Endothelial cell of umbilical vein (primary cell): ENCODE measurements around the gene BTN1A1. TPM values are rescaled to one million over a fixed set of nuclear protein-coding genes. Genes with fewer than 3 reads are reported as not detected.

Source experiments
- BruUV-seq: library from RNA; stranded (reverse); fragments of 400-500 nt; replicated peaks from 2 replicates; lab custom pipeline; 2021; lab: Mats Ljungman, UMichigan
- CTCF ChIA-PET: fragments of 300-600, 350-600 bp; sonication (Branson Sonifier 250); formaldehyde crosslinking; loops from one replicate; lab custom pipeline; 2021; ENCODE audit warnings: antibody characterized with exemption, inconsistent platforms; lab: Charles Lee
- POLR2A ChIA-PET: fragments of 300-600, 350-600 bp; sonication (Branson Sonifier 250); formaldehyde crosslinking; loops from one replicate; lab custom pipeline; 2021; ENCODE audit warnings: antibody characterized with exemption, inconsistent platforms; lab: Charles Lee
- DNase-seq: peaks from one replicate; pipeline ENCODE4 v3.0.0-alpha.2; 2011; ENCODE audit warnings: low read depth, low spot score
- FAIRE-seq: peaks from 2 replicates; lab custom pipeline; 2011; peaks lifted over from hg19 to GRCh38; lab: Jason Lieb, UNC
- H2AFZ ChIP-seq: 2 replicates; pipeline ENCODE4 v1.6.0; 2012; ENCODE audit warnings: low read depth, low read length, control low read depth, inconsistent platforms
- H3K27ac ChIP-seq: 2 replicates; pipeline ENCODE4 v1.5.1; 2011; ENCODE audit warnings: low read depth, mild to moderate bottlenecking, control low read depth, low read length, moderate library complexity; ENCODE audit not compliant: insufficient read depth
- H3K27me3 ChIP-seq, 2 experiments: 2 replicates each; pipeline versions ENCODE4 v1.6.0 to v1.6.1; 2011; ENCODE audit warnings: low read length in 2 of 2, mixed read lengths in 1 of 2; ENCODE audit not compliant: control insufficient read depth in 2 of 2, insufficient read depth in 2 of 2
- H3K36me3 ChIP-seq, 2 experiments: 2 replicates in 1 of 2; 3 replicates in 1 of 2; pipeline ENCODE4 v1.5.1; 2011; ENCODE audit warnings: low read length in 2 of 2, mild to moderate bottlenecking in 1 of 2, moderate library complexity in 1 of 2; ENCODE audit not compliant: control insufficient read depth in 2 of 2, insufficient read depth in 2 of 2; ENCODE audit errors: extremely low read depth in 1 of 2
- H3K4me1 ChIP-seq: 3 replicates; pipeline ENCODE4 v1.5.1; 2011; ENCODE audit warnings: mild to moderate bottlenecking, low read length; ENCODE audit not compliant: control insufficient read depth, insufficient read depth; ENCODE audit errors: extremely low read depth
- H3K4me2 ChIP-seq: 2 replicates; pipeline ENCODE4 v1.6.1; 2011; ENCODE audit warnings: low read length, control low read depth, mixed read lengths; ENCODE audit not compliant: insufficient read depth
- H3K4me3 ChIP-seq, 3 experiments: fragments of 200-600 bp in 1 of 3; sonication (generic), shearing (Covaris generic) in 1 of 3; replicated peaks in 1 of 3; 2 replicates each; pipeline ENCODE4 v1.5.1; 2011 to 2016; ENCODE audit warnings: control low read depth in 3 of 3, low read length in 3 of 3, mild to moderate bottlenecking in 2 of 3, inconsistent platforms in 1 of 3, low read depth in 1 of 3, moderate library complexity in 1 of 3; ENCODE audit not compliant: insufficient read depth in 1 of 3
- H3K79me2 ChIP-seq: 2 replicates; pipeline ENCODE4 v1.6.0; 2012; ENCODE audit warnings: low read length, inconsistent platforms; ENCODE audit not compliant: control insufficient read depth, insufficient read depth
- H3K9ac ChIP-seq: replicated peaks from 2 replicates; pipeline ENCODE3; 2011; ENCODE audit warnings: low read length, control low read depth; ENCODE audit not compliant: insufficient read depth; ENCODE audit errors: extremely low read depth
- H3K9me1 ChIP-seq: replicated peaks from 3 replicates; pipeline ENCODE4 v1.6.0; 2011; ENCODE audit warnings: mild to moderate bottlenecking, low read length; ENCODE audit not compliant: control insufficient read depth, insufficient read depth; ENCODE audit errors: extremely low read depth
- H3K9me3 ChIP-seq: replicated peaks from 2 replicates; pipeline ENCODE4 v1.5.1; 2012; ENCODE audit warnings: low read length, inconsistent platforms; ENCODE audit not compliant: control insufficient read depth, insufficient read depth
- H4K20me1 ChIP-seq: replicated peaks from 2 replicates; pipeline ENCODE3; 2011; ENCODE audit warnings: mild to moderate bottlenecking, low read length; ENCODE audit not compliant: control insufficient read depth, insufficient read depth; ENCODE audit errors: extremely low read depth
- EZH2 ChIP-seq: IDR thresholded peaks from 2 replicates; pipeline ENCODE4 v1.6.1; 2012; ENCODE audit warnings: borderline replicate concordance, low read depth, mild to moderate bottlenecking, moderate library complexity, low read length, inconsistent platforms; ENCODE audit not compliant: severe bottlenecking
- FOS ChIP-seq: IDR thresholded peaks from 2 replicates; pipeline ENCODE4 v1.6.1; 2011; ENCODE audit warnings: mild to moderate bottlenecking, low read length, moderate library complexity, borderline replicate concordance; ENCODE audit not compliant: insufficient read depth
- GATA2 ChIP-seq: IDR thresholded peaks from 2 replicates; pipeline ENCODE4 v1.7.0; 2011; ENCODE audit warnings: low read depth, mild to moderate bottlenecking, moderate library complexity, mixed read lengths, low read length; ENCODE audit not compliant: insufficient read length, insufficient read depth
- JUN ChIP-seq: IDR thresholded peaks from 2 replicates; pipeline ENCODE4 v1.6.1; 2011; ENCODE audit warnings: borderline replicate concordance, low read depth; ENCODE audit not compliant: insufficient read length, insufficient read depth
- MYC ChIP-seq: IDR thresholded peaks from one replicate; pipeline ENCODE4 v1.6.1; 2011; ENCODE audit warnings: mild to moderate bottlenecking, low read depth, low read length
- POLR2A ChIP-seq: IDR thresholded peaks from 2 replicates; pipeline ENCODE4 v1.6.1; 2012; ENCODE audit warnings: low read depth, mild to moderate bottlenecking, control low read depth, low read length
- POLR2AphosphoS5 ChIP-seq: IDR thresholded peaks from 2 replicates; pipeline ENCODE4 v1.6.1; 2012; ENCODE audit warnings: low read depth, mild to moderate bottlenecking, control low read depth, low read length, moderate library complexity; ENCODE audit not compliant: insufficient read depth
- dilution Hi-C: fragments of 300-500 bp; cut with MboI; formaldehyde crosslinking; loops from one replicate; pipeline ENCODE4 v1.15.0; 2019; ENCODE audit warnings: low sequenced_read_pairs; ENCODE audit not compliant: extremely low pct_ligation_motif_present
- intact Hi-C: fragments of 100-400 bp; cut with micrococcal nuclease; formaldehyde crosslinking; loops from one replicate; pipeline ENCODE4 v1.10.0; 2022
- polyA plus RNA-seq, 4 experiments: library from polyadenylated mRNA; depleted of rRNA in 3 of 4; stranded (reverse) in 3 of 4; unstranded in 1 of 4; fragments of >200 nt; gene quantifications; 2 replicates each; pipeline versions ENCODE4 v1.2.1 to v1.2.3, GENCODE V29; 2011 to 2012; ENCODE audit warnings: missing spikeins in 1 of 4
- total RNA-seq: library from RNA; stranded (reverse); gene quantifications from 2 replicates; pipeline ENCODE4 v1.2.3, GENCODE V29; 2021
- TF ChIP-seq, protein P1 (sequence below): IDR thresholded peaks from 2 replicates; pipeline ENCODE4 v1.6.1; 2011; ENCODE audit not compliant: insufficient read depth, insufficient read length
- TF ChIP-seq, protein P2 (sequence below), 2 donors: IDR thresholded peaks; 1 replicate in 1 of 2; 2 replicates in 1 of 2; pipeline ENCODE4 v1.5.1; 2011; ENCODE audit warnings: low read length in 2 of 2, mild to moderate bottlenecking in 2 of 2, moderate library complexity in 2 of 2, control low read depth in 1 of 2, inconsistent platforms in 1 of 2, low read depth in 1 of 2; ENCODE audit not compliant: insufficient read depth in 1 of 2; ENCODE audit errors: extremely low read depth in 1 of 2

BTN1A1 gene
- total and polyA plus RNA-seq, 2 donors (not counting 3 experiments of a cell fraction or from before 2014, with no cell fraction given), result not detected

GRCh38 chr6:26478100-26478984 is 21.8 kb upstream of the BTN1A1 start:
- Histone ChIP-seq H3K9me1 (no peaks in the 10 kb centered on the region), H4K20me1 (no peaks in the 10 kb centered on the region), H3K79me2 (no peaks in the 10 kb centered on the region), H3K4me2 (no peak overlapping the region), H3K9ac (no peak overlapping the region), H3K36me3 (no peaks in the 10 kb centered on the region), H3K27ac (no peak overlapping the region), H3K27me3 (no peaks in the 10 kb centered on the region), H3K4me3 (no peak overlapping the region), H3K9me3 (no peaks in the 10 kb centered on the region), H3K4me1 (peaks cover 20% of the 10 kb centered on the region), H2AFZ (no peak overlapping the region)
- FAIRE-seq, result no peak
- dilution Hi-C loops, result no loop called here
- no peak for TF ChIP-seq EZH2
- no peak for TF ChIP-seq POLR2AphosphoS5
- TF ChIP-seq POLR2A, result no peak
- POLR2A ChIA-PET, result no interaction called here
- CTCF ChIA-PET, result no interaction called here
- intact Hi-C loops, result no loop called here
- BruUV-seq, result no TSS peak
- no peak for DNase-seq

DNA sequence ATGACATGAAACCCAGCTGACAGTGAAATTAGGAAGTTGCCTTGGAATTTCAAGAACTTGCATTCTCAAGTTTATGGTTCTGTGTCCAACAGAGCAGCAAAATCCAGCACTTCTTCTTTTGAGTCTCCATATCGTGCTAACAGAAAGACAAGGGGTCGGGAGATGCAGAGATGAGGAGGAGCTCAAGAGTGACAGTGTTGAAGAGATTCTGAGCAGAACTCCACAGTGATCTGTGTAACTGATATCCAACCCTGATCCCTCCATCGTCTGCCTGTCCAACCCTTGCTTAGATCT is 21.2 kb upstream of the BTN1A1 start:
- Histone ChIP-seq H3K9me1 (no peaks in the 10 kb centered on the region), H3K9ac (no peak overlapping the region), H3K27me3 (no peaks in the 10 kb centered on the region), H2AFZ (no peak overlapping the region), H3K36me3 (no peaks in the 10 kb centered on the region), H3K9me3 (no peaks in the 10 kb centered on the region), H3K4me1 (peaks cover 18% of the 10 kb centered on the region), H3K4me2 (no peak overlapping the region), H3K27ac (no peak overlapping the region), H3K4me3 (no peak overlapping the region), H3K79me2 (no peaks in the 10 kb centered on the region), H4K20me1 (no peaks in the 10 kb centered on the region)
- ChIA-PET CTCF (interaction anchor here (0.8 kb wide), 1 partner anchor 137 kb away, joined by 4 read pairs; no protein-coding TSS in a partner anchor), POLR2A (no interaction called here)
- TF ChIP-seq, protein P1, sequence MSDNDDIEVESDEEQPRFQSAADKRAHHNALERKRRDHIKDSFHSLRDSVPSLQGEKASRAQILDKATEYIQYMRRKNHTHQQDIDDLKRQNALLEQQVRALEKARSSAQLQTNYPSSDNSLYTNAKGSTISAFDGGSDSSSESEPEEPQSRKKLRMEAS, result no peak
- TF ChIP-seq POLR2A (no peak), EZH2 (no peak), GATA2 (no peak), JUN (no peak), POLR2AphosphoS5 (no peak), MYC (no peak), FOS (no peak)
- TF ChIP-seq, protein P2, sequence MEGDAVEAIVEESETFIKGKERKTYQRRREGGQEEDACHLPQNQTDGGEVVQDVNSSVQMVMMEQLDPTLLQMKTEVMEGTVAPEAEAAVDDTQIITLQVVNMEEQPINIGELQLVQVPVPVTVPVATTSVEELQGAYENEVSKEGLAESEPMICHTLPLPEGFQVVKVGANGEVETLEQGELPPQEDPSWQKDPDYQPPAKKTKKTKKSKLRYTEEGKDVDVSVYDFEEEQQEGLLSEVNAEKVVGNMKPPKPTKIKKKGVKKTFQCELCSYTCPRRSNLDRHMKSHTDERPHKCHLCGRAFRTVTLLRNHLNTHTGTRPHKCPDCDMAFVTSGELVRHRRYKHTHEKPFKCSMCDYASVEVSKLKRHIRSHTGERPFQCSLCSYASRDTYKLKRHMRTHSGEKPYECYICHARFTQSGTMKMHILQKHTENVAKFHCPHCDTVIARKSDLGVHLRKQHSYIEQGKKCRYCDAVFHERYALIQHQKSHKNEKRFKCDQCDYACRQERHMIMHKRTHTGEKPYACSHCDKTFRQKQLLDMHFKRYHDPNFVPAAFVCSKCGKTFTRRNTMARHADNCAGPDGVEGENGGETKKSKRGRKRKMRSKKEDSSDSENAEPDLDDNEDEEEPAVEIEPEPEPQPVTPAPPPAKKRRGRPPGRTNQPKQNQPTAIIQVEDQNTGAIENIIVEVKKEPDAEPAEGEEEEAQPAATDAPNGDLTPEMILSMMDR (IDR thresholded peaks at IDR 0.05; ENCODE audit: extremely low read depth in 1 of 2, insufficient read depth in 1 of 2, low read depth in 1 of 2, low read length in 2 of 2), result no peak
- dilution Hi-C loops, result no loop called here
- intact Hi-C loops, result no loop called here
- FAIRE-seq (no peak), DNase-seq (no peak)
- no TSS peak for BruUV-seq
